ENCODE results near the gene ELOF1. TPM values are rescaled to one million over a fixed set of nuclear protein-coding genes. Genes with fewer than 3 reads are reported as not detected.
A peak's percentile ranks its signal among the peaks of the same experiment; 100 is the strongest.

ELOF1 gene
- total and polyA plus RNA-seq, 2 donors from 2014 or later, result 47.5 to 72.4 TPM

DNA sequence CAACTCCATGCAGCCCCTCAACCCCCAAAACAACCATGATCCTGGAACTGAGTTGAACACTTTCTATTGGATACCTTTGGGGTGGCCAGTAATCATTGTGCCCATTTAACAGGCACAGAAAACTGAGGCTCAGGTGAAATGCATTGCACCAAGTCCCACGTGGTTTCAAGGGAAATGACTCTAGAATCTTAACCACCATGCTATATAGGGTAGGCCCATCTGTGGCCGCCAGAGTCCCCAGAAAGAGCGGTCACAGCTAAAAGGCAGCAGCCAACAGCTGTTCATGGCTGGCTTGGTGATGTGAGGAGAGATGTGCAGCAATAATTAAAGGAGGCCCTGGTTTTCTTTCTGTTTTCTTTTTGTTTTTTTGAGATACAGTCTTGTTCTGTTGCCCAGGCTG is 17.8 kb downstream of the ELOF1 start:
- FAIRE-seq (no peak), DNase-seq (no peak)
- no peak overlapping the region for H3K27ac ChIP-seq (ENCODE audit: low read depth in 2 of 2, low read length in 2 of 2)
- no peaks in the 10 kb centered on the region for H3K36me3 ChIP-seq (ENCODE audit: control insufficient read depth in 2 of 3, insufficient read depth in 3 of 3, low read length in 3 of 3)
- intact Hi-C loops (cut with DNase I), result no loop called here
- no peaks in the 10 kb centered on the region for H3K9me3 ChIP-seq (ENCODE audit: control insufficient read depth in 2 of 3, insufficient read depth in 1 of 3, low read length in 3 of 3)
- H3K27me3 ChIP-seq (ENCODE audit: control insufficient read depth, insufficient read depth, low read length), result no peaks in the 10 kb centered on the region
- H3K9ac ChIP-seq (ENCODE audit: low read length in 3 of 3), result no peak overlapping the region
- peaks cover 0 to 3% (median 0%) of the 10 kb centered on the region in 3 donors for H3K4me1 ChIP-seq (ENCODE audit: control insufficient read depth in 2 of 3, insufficient read depth in 2 of 3, low read depth in 1 of 3, low read length in 3 of 3)
- no peak overlapping the region for H3K4me3 ChIP-seq (ENCODE audit: low read length in 3 of 3)
- TF ChIP-seq, protein P1, sequence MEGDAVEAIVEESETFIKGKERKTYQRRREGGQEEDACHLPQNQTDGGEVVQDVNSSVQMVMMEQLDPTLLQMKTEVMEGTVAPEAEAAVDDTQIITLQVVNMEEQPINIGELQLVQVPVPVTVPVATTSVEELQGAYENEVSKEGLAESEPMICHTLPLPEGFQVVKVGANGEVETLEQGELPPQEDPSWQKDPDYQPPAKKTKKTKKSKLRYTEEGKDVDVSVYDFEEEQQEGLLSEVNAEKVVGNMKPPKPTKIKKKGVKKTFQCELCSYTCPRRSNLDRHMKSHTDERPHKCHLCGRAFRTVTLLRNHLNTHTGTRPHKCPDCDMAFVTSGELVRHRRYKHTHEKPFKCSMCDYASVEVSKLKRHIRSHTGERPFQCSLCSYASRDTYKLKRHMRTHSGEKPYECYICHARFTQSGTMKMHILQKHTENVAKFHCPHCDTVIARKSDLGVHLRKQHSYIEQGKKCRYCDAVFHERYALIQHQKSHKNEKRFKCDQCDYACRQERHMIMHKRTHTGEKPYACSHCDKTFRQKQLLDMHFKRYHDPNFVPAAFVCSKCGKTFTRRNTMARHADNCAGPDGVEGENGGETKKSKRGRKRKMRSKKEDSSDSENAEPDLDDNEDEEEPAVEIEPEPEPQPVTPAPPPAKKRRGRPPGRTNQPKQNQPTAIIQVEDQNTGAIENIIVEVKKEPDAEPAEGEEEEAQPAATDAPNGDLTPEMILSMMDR (IDR thresholded peaks at IDR 0.05; ENCODE audit: borderline replicate concordance, extremely low read depth, insufficient read depth), result no peak

DNA sequence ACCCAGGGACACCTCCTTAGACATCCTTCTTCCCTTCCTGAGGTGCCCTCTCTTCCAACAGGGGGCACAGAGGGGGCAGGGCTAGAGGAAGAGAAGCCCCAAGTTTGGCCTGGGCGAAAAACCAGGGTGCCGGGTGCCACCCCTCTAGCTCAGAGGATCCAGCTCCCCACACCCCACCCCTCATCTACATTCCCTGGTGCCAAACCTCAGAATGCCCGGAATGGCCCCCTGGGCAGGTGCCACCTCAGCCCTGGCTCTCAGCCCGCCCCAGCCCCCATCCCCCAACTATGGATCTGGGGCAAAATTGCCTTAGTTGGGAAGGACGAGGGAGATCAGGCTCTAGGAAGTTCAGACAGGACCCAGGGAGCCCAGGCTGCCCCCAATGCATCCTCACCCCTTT is 18.4 kb downstream of the ELOF1 start:
- no peak overlapping the region for H3K27ac ChIP-seq (ENCODE audit: low read depth in 2 of 2, low read length in 2 of 2)
- intact Hi-C loops (cut with DNase I), result no loop called here

DNA sequence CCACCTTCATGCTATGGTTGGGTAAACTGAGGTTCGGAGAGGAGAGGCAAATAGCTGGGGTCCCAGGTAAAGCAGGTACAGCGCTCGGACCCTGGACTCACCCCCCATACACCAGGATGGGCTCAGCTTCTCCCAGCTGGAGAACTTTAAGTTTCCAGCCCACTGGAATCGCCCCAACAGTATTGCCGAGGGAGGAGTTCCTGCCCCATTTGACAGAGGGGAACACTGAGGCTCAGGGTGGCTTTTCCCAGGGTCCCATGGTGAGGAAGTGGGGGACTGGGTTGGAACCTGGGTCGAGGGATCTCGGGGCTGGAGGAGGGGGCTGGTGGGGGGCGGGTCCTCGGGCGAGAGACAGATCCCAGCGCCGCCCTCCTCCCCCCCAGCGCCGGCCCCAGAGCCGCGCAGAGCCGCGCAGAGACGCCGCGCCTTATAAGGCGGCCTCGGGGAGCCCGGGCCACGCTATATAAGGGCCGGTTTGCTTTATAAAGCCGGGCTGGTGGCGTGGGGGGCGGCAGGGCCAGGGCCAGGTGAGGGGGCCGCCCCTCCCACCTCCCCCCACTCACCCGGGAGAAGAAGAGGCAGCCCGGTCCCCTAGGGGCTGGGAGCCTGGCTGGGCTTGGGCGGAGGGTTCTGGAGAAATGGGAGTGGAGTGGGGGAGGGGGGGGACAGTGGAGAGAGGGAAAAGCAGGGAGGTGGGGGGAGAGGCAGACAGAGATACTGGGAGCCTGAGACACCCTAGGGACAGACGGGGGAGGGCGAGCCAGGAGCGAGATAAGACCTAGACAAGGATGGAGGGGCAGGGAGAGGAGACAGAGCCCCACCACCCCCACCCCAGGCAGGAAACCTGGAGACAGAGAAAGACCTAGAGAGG is 19.3 kb downstream of the ELOF1 start:
- H3K4me1 ChIP-seq (ENCODE audit: control insufficient read depth in 2 of 3, insufficient read depth in 2 of 3, low read depth in 1 of 3, low read length in 3 of 3), result peaks cover 0 to 8% (median 3%) of the 10 kb centered on the region in 3 donors
- H3K27me3 ChIP-seq (ENCODE audit: control insufficient read depth, insufficient read depth, low read length), result no peaks in the 10 kb centered on the region
- DNase-seq, result peak in 2 of 5 donors; percentile 24 to 65
- H3K27ac ChIP-seq (ENCODE audit: low read depth in 2 of 2, low read length in 2 of 2), result peak overlapping the region; percentile 6 to 47
- H3K36me3 ChIP-seq (ENCODE audit: control insufficient read depth in 2 of 3, insufficient read depth in 3 of 3, low read length in 3 of 3), result no peaks in the 10 kb centered on the region
- H3K9ac ChIP-seq (ENCODE audit: low read length in 3 of 3), result peak overlapping the region in 2 of 3 donors; percentile 23 to 46
- no peak for FAIRE-seq
- TF ChIP-seq, protein P1 (IDR thresholded peaks at IDR 0.05; ENCODE audit: borderline replicate concordance, extremely low read depth, insufficient read depth), result no peak
- no peaks in the 10 kb centered on the region for H3K9me3 ChIP-seq (ENCODE audit: control insufficient read depth in 2 of 3, insufficient read depth in 1 of 3, low read length in 3 of 3)
- intact Hi-C loops (cut with DNase I), result no loop called here
- peak overlapping the region in 2 of 3 donors; percentile 32 to 39 for H3K4me3 ChIP-seq (ENCODE audit: low read length in 3 of 3)

More for the DNA sequence above, 18.4 kb downstream of the ELOF1 start:
- Histone ChIP-seq H3K9me3 (ENCODE audit: control insufficient read depth in 2 of 3, insufficient read depth in 1 of 3, low read length in 3 of 3) (no peaks in the 10 kb centered on the region), H3K36me3 (ENCODE audit: control insufficient read depth in 2 of 3, insufficient read depth in 3 of 3, low read length in 3 of 3) (no peaks in the 10 kb centered on the region), H3K4me1 (ENCODE audit: control insufficient read depth in 2 of 3, insufficient read depth in 2 of 3, low read depth in 1 of 3, low read length in 3 of 3) (peaks cover 0 to 6% (median under 1%) of the 10 kb centered on the region in 3 donors), H3K4me3 (ENCODE audit: low read length in 3 of 3) (no peak overlapping the region), H3K27me3 (ENCODE audit: control insufficient read depth, insufficient read depth, low read length) (no peaks in the 10 kb centered on the region), H3K9ac (ENCODE audit: low read length in 3 of 3) (no peak overlapping the region)
- no peak for FAIRE-seq
- no peak for DNase-seq
- TF ChIP-seq, protein P1 (IDR thresholded peaks at IDR 0.05; ENCODE audit: borderline replicate concordance, extremely low read depth, insufficient read depth), result no peak
